Body of pancreas (tissue), 4 donors: ENCODE measurements around the gene AIFM2.

Source experiments
- CTCF ChIP-seq, 7 experiments: fragments of 450-650 bp in 4 of 7; fragments of 200-600 bp in 3 of 7; sonication (generic) in 3 of 7; IDR thresholded peaks; one replicate each; pipeline ENCODE4 v1.5.1; 2016 to 2019; ENCODE audit warnings: antibody characterized with exemption in 7 of 7
- POLR2A ChIP-seq, 3 donors: fragments of 450-650 bp; IDR thresholded peaks; one replicate each; pipeline ENCODE4 v1.6.1; 2016; ENCODE audit warnings: antibody characterized with exemption in 3 of 3, mild to moderate bottlenecking in 2 of 3

GRCh38 chr10:70137927-70138883 is 5.6 kb upstream of the AIFM2 start:
- TF ChIP-seq CTCF (IDR thresholded peaks at IDR 0.05): no peak
- TF ChIP-seq POLR2A (IDR thresholded peaks at IDR 0.05): no peak
